OCI-LY3 (cell line): ENCODE measurements around the gene ZBTB1.

Source experiments
- H2AFZ ChIP-seq: fragments of 200-600, 300-600 bp; shearing (Covaris generic); 2 replicates; pipeline ENCODE4 v1.6.0; 2014; ENCODE audit warnings: antibody characterized with exemption, low read depth, low read length
- H3K27ac ChIP-seq: fragments of 200-600, 300-600 bp; sonication (generic); 2 replicates; pipeline ENCODE4 v1.5.1; 2014; ENCODE audit warnings: mild to moderate bottlenecking, low read length, moderate library complexity, mixed read lengths
- H3K27me3 ChIP-seq: fragments of 200-600, 300-600 bp; sonication (generic); 2 replicates; pipeline ENCODE4 v1.6.1; 2014; ENCODE audit warnings: low read depth, low read length, mixed read lengths
- H3K36me3 ChIP-seq: fragments of 200-600, 300-600 bp; sonication (generic); replicated peaks from 2 replicates; pipeline ENCODE3; 2014; ENCODE audit warnings: low read depth, low read length, mixed read lengths
- H3K4me1 ChIP-seq: fragments of 300-600, 200-600 bp; sonication (generic); 2 replicates; pipeline ENCODE4 v1.6.1; 2014; ENCODE audit warnings: low read length, mixed read lengths
- H3K4me2 ChIP-seq: fragments of 200-600, 300-600 bp; sonication (generic); 2 replicates; pipeline ENCODE4 v1.6.1; 2014; ENCODE audit warnings: low read length, mixed read lengths
- H3K4me3 ChIP-seq: fragments of 300-600, 200-600 bp; sonication (generic); 2 replicates; pipeline ENCODE4 v1.5.1; 2014; ENCODE audit warnings: antibody characterized with exemption, mild to moderate bottlenecking, low read length, moderate library complexity
- H3K79me2 ChIP-seq: fragments of 300-600, 200-600 bp; shearing (Covaris generic); 2 replicates; pipeline ENCODE4 v1.6.1; 2014; ENCODE audit warnings: mild to moderate bottlenecking, low read length, mixed read lengths
- H3K9ac ChIP-seq: fragments of 300-600, 200-600 bp; shearing (Covaris generic); 2 replicates; pipeline ENCODE4 v1.6.0; 2014; ENCODE audit warnings: mild to moderate bottlenecking, low read length, moderate library complexity
- H3K9me3 ChIP-seq: fragments of 200-600, 300-600 bp; shearing (Covaris generic); 2 replicates; pipeline ENCODE4 v1.6.1; 2014; ENCODE audit warnings: low read length, mixed read lengths; ENCODE audit not compliant: insufficient read depth
- H4K20me1 ChIP-seq: fragments of 200-600, 300-600 bp; sonication (generic); 2 replicates; pipeline ENCODE4 v1.6.1; 2016; ENCODE audit warnings: low read length, mixed read lengths; ENCODE audit not compliant: insufficient read depth
- EZH2phosphoT487 ChIP-seq: fragments of 200-600 bp; shearing (Covaris generic); IDR thresholded peaks from 2 replicates; pipeline ENCODE4 v1.6.1; 2018; ENCODE audit warnings: antibody characterized with exemption, mixed run types, low read depth
- TF ChIP-seq, protein P1 (sequence below): fragments of 200-600, 300-600 bp; sonication (generic); IDR thresholded peaks from 2 replicates; pipeline ENCODE4 v1.5.1; 2014; ENCODE audit warnings: antibody characterized with exemption, low read length, low read depth

The ZBTB1 gene

GRCh38 chr14:64542836-64543201 lies 38.2 kb downstream of the ZBTB1 start:
- H3K9ac ChIP-seq = no peak overlapping the region
- H4K20me1 ChIP-seq = no peaks in the 10 kb centered on the region
- no peaks in the 10 kb centered on the region for H3K9me3 ChIP-seq
- no peaks in the 10 kb centered on the region for H3K4me1 ChIP-seq
- H3K79me2 ChIP-seq = no peaks in the 10 kb centered on the region
- no peak overlapping the region for H3K27ac ChIP-seq
- TF ChIP-seq EZH2phosphoT487 = no peak
- TF ChIP-seq, protein P1, sequence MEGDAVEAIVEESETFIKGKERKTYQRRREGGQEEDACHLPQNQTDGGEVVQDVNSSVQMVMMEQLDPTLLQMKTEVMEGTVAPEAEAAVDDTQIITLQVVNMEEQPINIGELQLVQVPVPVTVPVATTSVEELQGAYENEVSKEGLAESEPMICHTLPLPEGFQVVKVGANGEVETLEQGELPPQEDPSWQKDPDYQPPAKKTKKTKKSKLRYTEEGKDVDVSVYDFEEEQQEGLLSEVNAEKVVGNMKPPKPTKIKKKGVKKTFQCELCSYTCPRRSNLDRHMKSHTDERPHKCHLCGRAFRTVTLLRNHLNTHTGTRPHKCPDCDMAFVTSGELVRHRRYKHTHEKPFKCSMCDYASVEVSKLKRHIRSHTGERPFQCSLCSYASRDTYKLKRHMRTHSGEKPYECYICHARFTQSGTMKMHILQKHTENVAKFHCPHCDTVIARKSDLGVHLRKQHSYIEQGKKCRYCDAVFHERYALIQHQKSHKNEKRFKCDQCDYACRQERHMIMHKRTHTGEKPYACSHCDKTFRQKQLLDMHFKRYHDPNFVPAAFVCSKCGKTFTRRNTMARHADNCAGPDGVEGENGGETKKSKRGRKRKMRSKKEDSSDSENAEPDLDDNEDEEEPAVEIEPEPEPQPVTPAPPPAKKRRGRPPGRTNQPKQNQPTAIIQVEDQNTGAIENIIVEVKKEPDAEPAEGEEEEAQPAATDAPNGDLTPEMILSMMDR = no peak
- no peaks in the 10 kb centered on the region for H3K36me3 ChIP-seq
- H3K27me3 ChIP-seq = no peaks in the 10 kb centered on the region
- H2AFZ ChIP-seq = no peak overlapping the region
- H3K4me2 ChIP-seq = no peak overlapping the region
- no peak overlapping the region for H3K4me3 ChIP-seq

- Histone ChIP-seq H3K4me3 (no peak overlapping the region), H3K27me3 (no peaks in the 10 kb centered on the region), H3K9me3 (no peaks in the 10 kb centered on the region), H3K4me2 (no peak overlapping the region), H3K36me3 (no peaks in the 10 kb centered on the region), H3K9ac (no peak overlapping the region), H4K20me1 (no peaks in the 10 kb centered on the region), H3K27ac (no peak overlapping the region), H3K79me2 (no peaks in the 10 kb centered on the region), H3K4me1 (no peaks in the 10 kb centered on the region), H2AFZ (no peak overlapping the region)
- no peak for TF ChIP-seq EZH2phosphoT487
- TF ChIP-seq, protein P1 = no peak
These were observed 40.2 kb downstream of the ZBTB1 start for GRCh38 chr14:64544607-64545312.

- H2AFZ ChIP-seq = no peak overlapping the region
- TF ChIP-seq EZH2phosphoT487 = no peak
- TF ChIP-seq, protein P1 = no peak
- H3K4me1 ChIP-seq = peaks cover 9% of the 10 kb centered on the region
- H3K79me2 ChIP-seq = no peaks in the 10 kb centered on the region
- no peak overlapping the region for H3K4me2 ChIP-seq
- H3K9ac ChIP-seq = no peak overlapping the region
- H3K36me3 ChIP-seq = no peaks in the 10 kb centered on the region
- H4K20me1 ChIP-seq = no peaks in the 10 kb centered on the region
- peaks cover 12% of the 10 kb centered on the region for H3K27me3 ChIP-seq
- H3K9me3 ChIP-seq = no peaks in the 10 kb centered on the region
- H3K4me3 ChIP-seq = no peak overlapping the region
- H3K27ac ChIP-seq = no peak overlapping the region
These were observed 44.4 kb downstream of the ZBTB1 start for GRCh38 chr14:64549016-64549415.

- no peaks in the 10 kb centered on the region for H3K9me3 ChIP-seq
- no peak within 1 kb of the TSS for H2AFZ ChIP-seq
- peaks cover 9% of the 10 kb centered on the region for H3K4me1 ChIP-seq
- no peak within 1 kb of the TSS for H3K4me3 ChIP-seq
- TF ChIP-seq, protein P1 = no peak
- TF ChIP-seq EZH2phosphoT487 = no peak
- H3K79me2 ChIP-seq = no peaks in the 10 kb centered on the region
- H3K36me3 ChIP-seq = no peaks in the 10 kb centered on the region
- no peak within 1 kb of the TSS for H3K9ac ChIP-seq
- peaks cover 14% of the 10 kb centered on the region for H3K27me3 ChIP-seq
- H3K4me2 ChIP-seq = no peak within 1 kb of the TSS
- no peaks in the 10 kb centered on the region for H4K20me1 ChIP-seq
- H3K27ac ChIP-seq = no peak within 1 kb of the TSS
These were observed 45.4 kb downstream of the ZBTB1 start, which contains the start of gene PPP1R36 for GRCh38 chr14:64549791-64550620. PPP1R36 (plus strand) TSS chr14:64549961; CDS start chr14:64549998, 37 bp downstream.
